GM19468 (cell line): Measurements from ENCODE around the gene NCAM2.

Experiments
- ATAC-seq: cut with Tn5 transposase; IDR thresholded peaks from one replicate; pipeline ENCODE4 v1.9.1; 2021; ENCODE audit warnings: mild to moderate bottlenecking, moderate library complexity, moderate number of reproducible peaks; ENCODE audit not compliant: unreplicated experiment; ENCODE audit errors: extremely low read depth

The NCAM2 gene

DNA sequence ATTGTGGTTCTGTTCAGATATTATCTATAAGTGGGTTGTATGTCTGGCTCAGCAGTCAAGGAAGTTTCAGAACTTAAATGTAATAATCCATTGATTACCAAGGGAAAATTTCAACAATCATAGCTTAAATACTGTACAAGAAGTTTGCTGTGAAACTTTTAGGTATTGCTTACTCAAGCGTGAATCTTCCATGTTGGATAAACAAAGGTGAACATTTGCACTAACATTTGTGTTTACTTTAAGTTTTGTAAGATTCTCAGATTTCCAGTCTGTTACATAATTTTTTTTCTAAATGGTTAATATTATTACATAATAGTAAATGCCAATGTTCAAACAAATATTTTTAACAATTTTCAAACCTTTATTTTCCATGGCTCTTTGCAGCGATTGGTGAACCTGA is 285.6 kb downstream of the NCAM2 start:
- ATAC-seq: no peak

DNA sequence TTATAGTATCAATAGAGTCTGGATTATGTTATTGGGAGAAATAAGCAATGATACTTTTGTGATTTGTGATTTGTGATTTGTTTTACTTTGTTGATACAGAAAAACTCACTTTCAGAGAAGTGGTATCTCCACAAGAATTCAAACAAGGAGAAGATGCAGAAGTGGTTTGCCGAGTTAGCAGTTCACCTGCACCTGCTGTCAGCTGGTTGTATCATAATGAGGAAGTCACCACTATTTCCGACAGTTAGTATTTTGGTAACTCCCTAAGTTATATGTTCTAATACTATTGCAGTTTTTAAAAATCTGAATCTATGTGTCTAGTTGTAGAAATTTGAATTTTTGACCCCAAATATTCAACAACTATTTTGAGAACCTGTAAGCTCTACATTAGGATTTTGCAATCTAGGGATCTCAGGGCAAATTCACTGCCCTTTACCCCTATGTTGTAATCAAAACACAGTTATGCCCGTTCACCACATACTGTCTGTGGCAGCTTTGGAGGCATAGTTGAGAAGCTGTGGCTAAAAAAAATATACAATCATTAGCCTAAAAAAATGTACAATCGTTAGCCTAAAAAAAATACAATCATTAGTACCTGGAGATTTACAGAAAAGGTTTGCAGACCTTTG is 288.1 kb downstream of the NCAM2 start:
- no peak for ATAC-seq

DNA sequence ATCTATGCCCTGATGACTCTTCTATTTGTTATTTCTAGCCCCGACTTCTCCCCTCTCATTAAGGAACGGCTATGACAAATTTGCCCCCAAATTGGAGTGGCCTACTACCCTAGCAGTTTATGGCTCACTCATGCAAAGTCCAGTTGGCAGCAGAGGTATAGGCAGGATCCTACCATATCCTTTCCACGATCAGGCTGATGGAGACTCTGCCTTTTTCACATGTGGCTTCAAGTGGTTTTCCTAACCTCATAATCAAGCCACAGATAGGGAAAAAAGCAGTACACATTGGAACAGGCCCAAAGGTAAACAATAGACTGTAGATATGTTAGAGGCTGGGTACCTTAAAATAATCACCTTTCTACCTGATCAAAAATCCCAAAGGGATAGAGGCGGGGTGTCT is 292.5 kb downstream of the NCAM2 start:
- ATAC-seq: no peak

DNA sequence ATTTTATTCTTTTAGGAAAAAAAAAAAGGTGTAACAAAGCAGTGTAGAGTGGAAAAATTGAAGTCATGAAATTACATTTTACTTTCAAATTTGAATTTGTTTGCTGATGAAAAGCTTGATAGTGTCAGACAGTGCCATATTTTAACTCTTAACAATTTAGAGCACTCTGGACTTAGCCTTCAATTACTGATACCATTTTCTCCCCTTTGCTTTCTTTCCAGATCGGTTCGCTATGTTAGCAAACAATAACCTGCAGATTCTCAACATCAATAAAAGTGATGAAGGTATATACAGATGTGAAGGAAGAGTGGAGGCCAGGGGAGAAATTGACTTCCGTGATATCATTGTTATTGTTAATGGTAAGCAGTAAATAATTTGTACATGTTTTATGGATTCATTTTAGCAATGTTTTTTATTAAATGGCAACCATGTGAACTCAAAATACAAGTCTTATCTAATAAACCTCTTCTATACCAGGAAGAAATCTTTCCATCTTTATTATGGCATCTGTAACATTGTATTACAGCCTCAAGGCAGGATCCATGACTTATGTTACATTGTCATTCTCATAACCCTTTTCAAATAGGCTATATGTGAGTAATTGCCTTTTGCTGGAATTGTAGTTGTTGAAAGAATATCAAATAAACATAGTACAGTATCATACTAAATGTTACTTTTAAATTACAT is 293.8 kb downstream of the NCAM2 start:
- ATAC-seq: no peak

DNA sequence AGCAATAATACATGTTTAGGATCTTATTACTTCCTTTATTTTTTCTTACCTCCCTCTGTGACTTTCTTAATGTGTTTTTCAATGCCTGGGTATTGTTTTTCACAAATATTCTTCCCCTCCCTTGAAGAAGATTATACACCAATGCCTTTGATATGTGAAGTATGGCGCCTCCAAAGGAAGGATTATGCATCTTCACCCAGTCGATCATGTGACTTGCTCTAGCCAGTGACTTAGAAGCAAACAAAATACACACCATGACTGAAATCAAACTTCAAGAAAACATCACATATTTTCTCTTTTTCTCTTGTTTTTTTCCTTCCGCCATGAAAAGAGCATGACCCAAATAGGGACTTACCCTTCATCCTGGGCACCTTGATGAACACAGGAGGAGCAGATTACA is 297.1 kb downstream of the NCAM2 start:
- ATAC-seq: no peak

DNA sequence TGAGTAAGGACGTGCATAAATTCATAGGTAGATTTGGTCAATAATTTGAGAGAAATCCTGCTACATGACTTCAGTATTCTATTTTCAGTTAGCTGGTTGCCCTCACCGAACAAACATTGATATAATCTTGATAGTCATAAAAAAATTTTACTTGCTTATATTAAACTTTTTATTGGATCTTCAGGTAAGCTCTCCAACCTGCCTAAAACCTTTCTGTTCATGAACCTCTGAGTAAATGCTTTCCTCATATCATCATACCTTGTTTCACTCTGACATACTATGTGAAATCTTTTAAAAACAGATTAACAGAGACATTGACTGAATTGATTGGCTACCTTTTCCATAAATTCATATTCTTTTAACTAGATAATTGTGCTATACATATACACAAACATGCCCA is 299.0 kb downstream of the NCAM2 start:
- ATAC-seq: no peak

DNA sequence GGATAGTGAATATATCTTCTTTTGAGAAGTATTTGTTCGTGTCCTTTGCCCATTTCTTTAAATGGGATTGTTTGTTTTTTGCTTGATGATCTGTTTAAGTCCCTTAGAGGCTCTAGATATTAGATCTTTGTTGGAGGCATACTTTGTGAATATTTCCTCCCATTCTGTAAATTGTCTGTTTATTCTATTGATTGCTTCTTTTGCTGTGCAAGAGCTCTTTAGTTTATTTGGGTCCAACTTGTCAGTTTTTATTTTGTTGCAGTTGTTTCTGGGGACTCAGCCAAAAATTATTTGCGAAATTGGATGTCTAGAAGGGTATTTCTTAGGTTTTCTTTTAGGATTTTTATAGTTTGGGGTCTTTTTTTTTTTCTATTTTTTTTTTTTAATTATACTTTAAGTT is 302.8 kb downstream of the NCAM2 start:
- ATAC-seq: no peak

DNA sequence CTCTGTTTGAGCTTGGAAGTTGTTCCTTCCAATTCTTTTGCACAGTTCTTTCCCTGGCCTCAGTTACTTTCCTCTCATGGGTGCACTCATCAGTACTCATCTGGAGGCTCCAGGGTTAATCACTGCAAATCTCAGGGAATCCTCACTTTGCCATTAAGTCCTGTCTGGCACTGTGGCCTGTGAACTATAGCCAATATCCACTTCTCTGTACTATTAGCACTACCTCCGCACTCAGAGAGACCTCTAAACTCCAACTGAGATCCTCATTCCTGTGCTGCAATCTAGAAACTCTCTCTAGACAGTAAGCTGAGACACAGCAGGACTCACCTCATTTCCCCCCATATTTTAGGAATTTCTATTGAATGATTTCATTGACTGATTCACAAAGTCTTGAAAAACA is 311.3 kb downstream of the NCAM2 start:
- no peak for ATAC-seq

DNA sequence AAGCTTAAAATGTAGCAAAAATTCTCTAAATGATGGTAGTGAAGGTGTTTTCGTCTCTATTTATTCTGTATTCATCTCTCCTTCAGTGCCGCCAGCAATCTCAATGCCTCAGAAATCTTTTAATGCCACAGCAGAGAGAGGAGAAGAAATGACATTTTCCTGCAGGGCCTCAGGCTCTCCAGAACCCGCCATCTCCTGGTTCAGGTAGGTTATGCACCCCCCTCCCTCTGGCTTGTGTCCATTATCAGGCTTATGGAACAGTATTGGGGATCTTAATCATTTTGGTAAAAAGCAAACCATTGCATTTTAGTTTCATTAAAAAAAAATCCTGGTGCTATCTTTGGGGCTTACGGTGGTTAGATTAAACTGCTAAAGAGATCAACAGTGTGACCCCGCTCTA is 326.1 kb downstream of the NCAM2 start:
- no peak for ATAC-seq

DNA sequence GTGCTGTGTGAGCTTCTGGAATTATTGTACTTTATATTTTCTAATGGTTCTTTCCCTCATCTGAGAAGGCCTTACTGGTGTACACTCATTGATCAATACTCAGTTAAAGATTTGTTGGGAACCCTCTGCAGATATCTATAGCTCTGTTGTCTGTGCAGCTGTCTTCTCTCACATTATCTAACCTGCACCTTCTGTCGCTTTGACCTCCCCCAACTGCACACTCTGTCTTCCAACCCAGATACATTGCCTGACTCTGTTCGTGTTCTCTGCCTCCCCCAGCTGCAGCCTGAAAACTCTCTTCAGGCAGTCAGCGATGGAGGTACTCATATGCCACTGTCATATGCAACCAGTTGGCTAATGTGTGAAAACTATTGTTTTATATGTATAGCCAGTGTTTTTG is 334.3 kb downstream of the NCAM2 start:
- ATAC-seq: no peak

DNA sequence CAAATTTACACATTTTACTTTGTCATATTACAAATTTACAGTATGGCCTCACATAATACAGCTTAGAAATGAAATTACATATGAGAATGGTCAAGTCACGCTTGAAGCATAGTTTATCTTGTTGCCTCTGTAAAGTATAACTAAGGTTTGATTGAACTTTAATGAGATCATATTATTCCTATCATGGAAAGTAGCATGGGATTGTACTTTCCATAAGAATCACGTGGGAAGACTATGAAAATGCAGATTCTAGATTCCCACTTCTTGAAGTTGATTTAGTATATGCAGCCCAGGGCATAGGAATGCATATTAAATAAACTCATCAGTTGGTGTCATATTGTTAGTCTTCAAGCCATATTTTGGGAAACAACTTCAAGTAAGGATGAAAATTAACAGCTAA is 342.8 kb downstream of the NCAM2 start:
- ATAC-seq: no peak

DNA sequence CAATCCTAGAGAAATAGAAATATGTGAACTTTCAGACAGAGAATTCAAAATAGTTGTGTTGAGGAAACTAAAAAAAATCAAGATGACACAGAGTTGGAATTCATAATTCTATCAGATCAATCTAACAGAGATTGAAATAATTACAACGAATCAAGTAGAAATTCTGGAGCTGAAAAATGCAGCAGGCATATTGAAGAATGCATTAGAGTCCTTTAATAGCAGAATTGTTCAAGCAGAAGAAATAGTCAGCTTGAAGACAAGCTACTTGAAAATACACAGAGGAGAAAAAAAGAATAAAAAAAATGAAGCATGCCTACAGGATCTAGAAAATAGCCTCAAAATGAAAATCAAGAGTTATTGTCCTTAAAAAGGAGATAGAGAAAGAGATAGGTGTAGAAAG is 347.1 kb downstream of the NCAM2 start:
- no peak for ATAC-seq

DNA sequence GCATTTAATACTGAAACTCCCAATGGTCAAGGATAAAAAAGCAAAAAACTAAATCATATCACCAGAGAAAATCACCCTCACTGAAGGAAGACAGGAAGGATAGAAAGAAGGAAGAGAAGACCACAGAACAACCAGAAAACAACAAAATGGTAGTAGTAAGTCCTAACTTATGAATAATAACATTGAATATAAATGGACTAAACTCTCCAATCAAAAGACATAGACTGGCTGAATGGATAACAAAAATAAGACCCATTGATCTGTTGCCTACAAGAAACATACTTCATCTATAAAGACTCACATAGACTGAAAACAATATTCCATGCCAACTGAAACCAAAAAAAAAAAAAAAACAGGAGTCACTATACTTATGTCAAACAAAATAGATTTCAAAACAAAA is 347.7 kb downstream of the NCAM2 start:
- no peak for ATAC-seq

DNA sequence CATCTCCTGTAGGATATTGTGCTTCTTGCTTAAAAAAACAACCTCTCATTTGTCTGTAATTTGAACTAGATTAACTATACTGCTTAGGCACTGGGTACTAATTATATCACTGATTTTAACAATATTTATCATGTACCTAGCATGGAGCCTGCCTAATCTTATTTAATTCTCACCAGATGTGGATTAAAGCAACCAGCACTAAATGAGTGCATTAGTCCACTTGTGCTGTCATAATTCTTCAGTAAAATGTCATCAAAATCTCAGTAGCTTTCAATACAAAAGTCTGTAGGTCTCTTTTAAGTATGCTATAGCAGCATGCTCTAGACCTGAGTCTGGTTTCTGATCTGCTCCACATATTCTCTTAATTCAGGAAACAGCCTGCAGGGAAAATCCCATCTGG is 368.1 kb downstream of the NCAM2 start:
- ATAC-seq: no peak

DNA sequence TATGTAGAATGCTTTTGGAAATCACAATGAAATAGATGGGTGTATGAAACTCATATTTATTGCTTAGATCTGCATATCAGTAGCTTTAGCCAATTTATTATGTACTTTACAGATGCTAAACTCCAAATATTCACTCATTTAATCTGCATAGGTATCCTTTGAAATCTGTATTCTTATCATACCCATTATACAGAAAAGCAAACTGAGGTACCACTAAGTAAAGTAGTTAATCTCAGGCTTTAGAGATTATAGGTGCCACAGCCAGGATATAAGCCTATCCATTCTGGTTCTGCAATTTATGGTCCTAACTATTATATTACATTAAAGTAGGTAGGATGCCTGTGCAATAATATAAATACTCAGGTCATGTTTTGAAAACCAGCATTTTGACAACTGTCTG is 369.4 kb downstream of the NCAM2 start:
- ATAC-seq: no peak

DNA sequence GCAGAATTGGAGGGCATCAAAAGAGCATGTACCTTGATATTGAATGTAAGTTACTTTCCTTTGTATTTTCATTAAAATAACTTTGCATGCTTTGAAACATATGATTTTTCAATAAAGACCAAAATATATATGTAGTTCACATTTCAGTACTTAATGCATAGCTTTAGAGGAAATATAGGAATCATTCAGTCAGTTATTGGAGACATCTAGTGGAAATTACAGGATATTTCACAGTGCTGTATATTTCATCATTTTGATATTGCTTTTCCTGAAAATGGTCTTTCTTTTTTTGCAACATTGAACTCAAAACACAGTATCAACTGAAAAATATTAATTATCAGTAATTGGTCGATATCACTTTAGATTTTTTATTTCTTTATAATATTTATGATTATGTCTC is 375.8 kb downstream of the NCAM2 start:
- ATAC-seq: no peak

DNA sequence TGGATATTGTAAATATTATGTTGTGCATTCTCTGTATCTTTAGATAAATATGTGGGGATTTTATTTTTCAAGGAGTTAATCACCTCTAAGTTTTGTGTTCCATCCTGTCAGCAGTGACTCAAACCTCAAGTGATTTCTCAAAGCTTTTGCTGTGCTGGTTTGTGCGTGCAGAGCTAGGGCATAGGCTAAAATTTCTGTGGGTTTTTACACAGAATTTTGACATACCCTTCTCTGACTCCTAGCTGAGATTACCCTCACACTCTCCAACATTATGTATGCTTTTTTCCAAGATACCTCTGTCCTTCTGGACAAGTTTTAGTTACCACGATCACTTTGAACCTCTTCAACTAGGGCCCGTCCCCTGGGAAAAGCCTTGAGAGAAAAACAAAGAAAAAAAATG is 384.9 kb downstream of the NCAM2 start:
- no peak for ATAC-seq

DNA sequence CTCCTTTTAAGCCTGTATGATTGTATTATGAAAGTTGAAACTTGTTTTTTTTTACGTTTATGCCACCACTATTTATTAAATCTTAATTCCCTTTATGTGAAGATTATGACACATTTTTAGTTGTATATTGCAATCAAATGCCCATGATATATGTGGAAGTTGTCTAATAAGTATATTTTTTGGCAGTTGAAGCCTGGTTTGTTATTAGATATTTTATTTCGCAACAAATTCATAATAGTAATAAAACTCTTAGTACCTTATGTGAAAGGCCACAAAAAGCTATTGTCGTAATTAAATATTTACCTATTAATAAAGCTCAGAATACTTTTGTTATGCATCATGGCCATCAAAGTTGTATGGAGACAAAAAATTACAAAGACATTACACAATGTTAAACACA is 386.8 kb downstream of the NCAM2 start:
- ATAC-seq: no peak

DNA sequence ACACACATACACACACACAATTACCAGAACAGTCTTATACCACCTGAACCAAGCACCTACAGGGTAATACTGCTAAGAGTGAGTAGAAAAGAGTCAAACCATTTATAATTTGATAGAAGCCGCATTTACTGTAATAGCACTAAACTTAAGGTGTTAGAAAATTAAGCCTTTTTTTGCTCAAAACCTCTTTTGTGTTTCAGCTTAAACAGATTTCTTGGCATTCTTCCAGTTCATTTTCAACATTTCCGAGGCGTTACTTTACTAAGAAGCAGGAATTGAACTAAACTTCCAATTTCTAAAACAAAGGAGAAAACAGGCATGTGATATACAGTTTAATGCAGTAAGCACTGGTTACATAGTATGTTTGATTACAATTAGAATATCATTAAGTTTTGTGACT is 387.2 kb downstream of the NCAM2 start:
- no peak for ATAC-seq

DNA sequence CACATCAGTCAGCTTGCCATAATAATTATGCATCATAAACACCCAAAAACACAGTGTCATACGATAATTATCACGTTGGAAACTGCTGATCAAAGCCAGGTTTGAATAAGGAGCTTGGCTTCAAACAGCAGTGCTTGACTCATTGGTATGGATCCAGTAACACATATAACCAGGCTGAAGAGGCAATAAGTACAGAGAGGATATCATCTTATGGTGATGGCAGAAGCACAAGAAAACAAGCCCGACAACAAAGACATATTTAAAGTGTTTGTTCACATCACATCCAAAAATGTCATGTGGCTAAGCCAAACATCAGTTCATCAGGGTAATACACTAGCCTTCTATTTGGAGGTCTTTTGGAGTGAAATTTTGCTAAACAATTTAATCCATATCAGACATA is 389.7 kb downstream of the NCAM2 start:
- ATAC-seq: no peak

DNA sequence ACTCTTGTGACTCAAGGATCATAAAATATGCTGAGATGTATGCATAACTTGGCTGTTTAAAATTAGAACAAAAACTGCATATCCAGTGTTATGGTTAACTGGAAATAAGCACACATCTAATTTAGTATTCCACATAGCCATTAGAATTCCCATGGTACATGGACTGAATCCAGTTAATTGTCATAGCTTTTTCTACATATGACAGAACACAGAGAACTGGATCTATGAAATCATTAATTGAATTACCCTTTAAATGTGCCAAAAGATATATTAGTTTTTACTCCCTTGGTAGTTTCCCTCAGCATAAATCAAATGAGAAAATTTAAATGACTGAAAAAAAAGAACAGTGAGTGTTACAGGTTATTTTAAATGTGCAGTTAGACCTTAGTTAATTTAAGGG is 395.9 kb downstream of the NCAM2 start:
- no peak for ATAC-seq

DNA sequence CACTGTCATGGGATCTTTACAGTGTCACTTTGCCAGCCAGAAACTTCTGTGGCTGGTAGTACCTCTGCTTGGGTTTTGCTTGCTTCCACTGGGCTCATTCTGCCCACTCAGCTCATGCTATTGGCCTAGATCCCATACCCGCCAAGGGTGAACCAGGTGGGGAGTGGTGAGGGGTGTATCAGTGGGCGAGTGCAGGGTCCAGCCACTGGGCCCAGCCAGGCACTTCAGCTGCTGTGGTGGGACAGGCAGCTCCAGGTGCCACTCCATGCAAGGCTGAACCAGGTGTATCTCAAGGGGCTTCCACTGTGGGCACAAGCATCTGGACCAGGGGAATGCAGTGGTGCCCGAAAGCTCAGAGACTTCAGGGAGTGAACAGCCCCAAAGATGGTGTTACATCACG is 398.2 kb downstream of the NCAM2 start:
- ATAC-seq: no peak
